Peyer's patch (tissue), 4 donors: ENCODE measurements around the gene SYNPO. TPM values are rescaled to one million over a fixed set of nuclear protein-coding genes. Genes with fewer than 3 reads are reported as not detected.

Experiments
- DNase-seq, 3 donors: peaks; one replicate each; pipeline ENCODE4 v3.0.0-alpha.2; 2017 to 2019
- H3K27ac ChIP-seq, 4 donors: fragments of 200-600 bp; sonication (generic); one replicate each; pipeline ENCODE4 v1.5.1; 2016 to 2019
- H3K27me3 ChIP-seq, 2 donors: fragments of 200-600 bp; sonication (generic); one replicate each; pipeline ENCODE4 v1.5.1; 2019
- H3K36me3 ChIP-seq, 3 donors: fragments of 200-600 bp; sonication (generic); one replicate each; pipeline ENCODE4 v1.5.1; 2016 to 2019
- H3K4me1 ChIP-seq, 4 donors: fragments of 200-600 bp; sonication (generic); one replicate each; pipeline ENCODE4 v1.5.1; 2016 to 2019
- H3K4me3 ChIP-seq, 4 donors: fragments of 200-600 bp; sonication (generic); 1 replicate in 3 of 4; 2 replicates in 1 of 4; pipeline ENCODE4 v1.5.1; 2016 to 2019; ENCODE audit warnings: mild to moderate bottlenecking in 1 of 4
- H3K9me3 ChIP-seq, 4 donors: fragments of 200-600 bp; sonication (generic); one replicate each; pipeline ENCODE4 v1.5.1; 2016 to 2019; ENCODE audit warnings: mild to moderate bottlenecking in 1 of 4
- CTCF ChIP-seq, 6 experiments: fragments of 450-650 bp in 4 of 6; fragments of 200-600 bp in 2 of 6; sonication (generic) in 1 of 6; IDR thresholded peaks; one replicate each; pipeline ENCODE4 v1.5.1; 2017 to 2019; ENCODE audit warnings: antibody characterized with exemption in 6 of 6, mild to moderate bottlenecking in 3 of 6, moderate library complexity in 1 of 6
- POLR2A ChIP-seq, 2 donors: fragments of 450-650 bp; IDR thresholded peaks; one replicate each; pipeline ENCODE4 v1.5.1; 2017; ENCODE audit warnings: antibody characterized with exemption in 2 of 2, mild to moderate bottlenecking in 2 of 2, moderate library complexity in 2 of 2
- total RNA-seq, 4 donors: library from RNA; depleted of rRNA; stranded (reverse); fragments of >200 nt; gene quantifications; one replicate each; pipeline ENCODE4 v1.1.0, GENCODE V29; 2016

SYNPO gene
- total RNA-seq, 4 donors from 2014 or later: 28.1 to 93.3 (median 75.8) TPM

GRCh38 chr5:150604010-150604409, 36.5 kb upstream of the SYNPO start:
- H3K4me1 ChIP-seq: peaks cover 0 to 12% (median 0%) of the 10 kb centered on the region in 4 donors
- H3K9me3 ChIP-seq: no peaks in the 10 kb centered on the region
- no peak overlapping the region for H3K4me3 ChIP-seq
- TF ChIP-seq CTCF (IDR thresholded peaks at IDR 0.05): no peak
- no peak for TF ChIP-seq POLR2A (IDR thresholded peaks at IDR 0.05)
- H3K36me3 ChIP-seq: no peaks in the 10 kb centered on the region
- no peaks in the 10 kb centered on the region for H3K27me3 ChIP-seq
- DNase-seq: peak in 1 of 3 donors; percentile 11
- peak overlapping the region in 1 of 4 donors; percentile 5 for H3K27ac ChIP-seq

GRCh38 chr5:150604894-150605440, 35.5 kb upstream of the SYNPO start:
- TF ChIP-seq POLR2A (IDR thresholded peaks at IDR 0.05): no peak
- TF ChIP-seq CTCF (IDR thresholded peaks at IDR 0.05): no peak
- peaks cover 0 to 6% (median 0%) of the 10 kb centered on the region in 4 donors for H3K4me1 ChIP-seq
- no peaks in the 10 kb centered on the region for H3K27me3 ChIP-seq
- H3K4me3 ChIP-seq: no peak overlapping the region
- no peaks in the 10 kb centered on the region for H3K36me3 ChIP-seq
- peak in 1 of 3 donors; percentile 10 for DNase-seq
- no peak overlapping the region for H3K27ac ChIP-seq
- H3K9me3 ChIP-seq: no peaks in the 10 kb centered on the region

GRCh38 chr5:150605546-150605945, 34.9 kb upstream of the SYNPO start:
- TF ChIP-seq POLR2A (IDR thresholded peaks at IDR 0.05) (no peak), CTCF (IDR thresholded peaks at IDR 0.05) (no peak)
- no peaks in the 10 kb centered on the region for H3K9me3 ChIP-seq
- H3K4me3 ChIP-seq: no peak overlapping the region
- H3K4me1 ChIP-seq: peaks cover 0 to 9% (median 4%) of the 10 kb centered on the region in 4 donors
- H3K27me3 ChIP-seq: no peaks in the 10 kb centered on the region
- no peak for DNase-seq
- H3K27ac ChIP-seq: no peak overlapping the region
- H3K36me3 ChIP-seq: no peaks in the 10 kb centered on the region

GRCh38 chr5:150606476-150606875, 34.0 kb upstream of the SYNPO start:
- Histone ChIP-seq H3K4me3 (no peak overlapping the region), H3K27ac (no peak overlapping the region), H3K36me3 (no peaks in the 10 kb centered on the region), H3K27me3 (no peaks in the 10 kb centered on the region), H3K9me3 (no peaks in the 10 kb centered on the region), H3K4me1 (peaks cover 0 to 19% (median 8%) of the 10 kb centered on the region in 4 donors)
- no peak for TF ChIP-seq CTCF (IDR thresholded peaks at IDR 0.05)
- no peak for TF ChIP-seq POLR2A (IDR thresholded peaks at IDR 0.05)
- DNase-seq: no peak

- no peaks in the 10 kb centered on the region for H3K27me3 ChIP-seq
- H3K4me3 ChIP-seq: no peak overlapping the region
- H3K36me3 ChIP-seq: no peaks in the 10 kb centered on the region
- TF ChIP-seq POLR2A (IDR thresholded peaks at IDR 0.05) (no peak), CTCF (IDR thresholded peaks at IDR 0.05) (no peak)
- DNase-seq: no peak
- no peaks in the 10 kb centered on the region for H3K9me3 ChIP-seq
- H3K27ac ChIP-seq: no peak overlapping the region
- H3K4me1 ChIP-seq: peaks cover 0 to 25% (median 11%) of the 10 kb centered on the region in 4 donors
Observed at GRCh38 chr5:150607105-150607504, 33.4 kb upstream of the SYNPO start.

- Histone ChIP-seq H3K9me3 (no peaks in the 10 kb centered on the region), H3K36me3 (no peaks in the 10 kb centered on the region), H3K27ac (no peak overlapping the region), H3K4me3 (no peak overlapping the region), H3K4me1 (peaks cover 0 to 32% (median 12%) of the 10 kb centered on the region in 4 donors), H3K27me3 (no peaks in the 10 kb centered on the region)
- no peak for DNase-seq
- no peak for TF ChIP-seq POLR2A (IDR thresholded peaks at IDR 0.05)
Observed at GRCh38 chr5:150607991-150608390, 32.5 kb upstream of the SYNPO start.
